GM12872 (cell line): ENCODE data around the gene MAP2K2.

ENCODE experiments used
- CTCF ChIP-seq: IDR thresholded peaks from 3 replicates; pipeline ENCODE4 v1.5.1; 2011; ENCODE audit warnings: low read depth, mild to moderate bottlenecking, low read length, moderate library complexity; ENCODE audit not compliant: insufficient read depth

Gene MAP2K2

GRCh38 chr19:4094291-4094690 lies 29.6 kb downstream of the MAP2K2 start:
- no peak for TF ChIP-seq CTCF

- TF ChIP-seq CTCF, result no peak
These were observed 30.2 kb downstream of the MAP2K2 start for GRCh38 chr19:4093643-4094175.

DNA sequence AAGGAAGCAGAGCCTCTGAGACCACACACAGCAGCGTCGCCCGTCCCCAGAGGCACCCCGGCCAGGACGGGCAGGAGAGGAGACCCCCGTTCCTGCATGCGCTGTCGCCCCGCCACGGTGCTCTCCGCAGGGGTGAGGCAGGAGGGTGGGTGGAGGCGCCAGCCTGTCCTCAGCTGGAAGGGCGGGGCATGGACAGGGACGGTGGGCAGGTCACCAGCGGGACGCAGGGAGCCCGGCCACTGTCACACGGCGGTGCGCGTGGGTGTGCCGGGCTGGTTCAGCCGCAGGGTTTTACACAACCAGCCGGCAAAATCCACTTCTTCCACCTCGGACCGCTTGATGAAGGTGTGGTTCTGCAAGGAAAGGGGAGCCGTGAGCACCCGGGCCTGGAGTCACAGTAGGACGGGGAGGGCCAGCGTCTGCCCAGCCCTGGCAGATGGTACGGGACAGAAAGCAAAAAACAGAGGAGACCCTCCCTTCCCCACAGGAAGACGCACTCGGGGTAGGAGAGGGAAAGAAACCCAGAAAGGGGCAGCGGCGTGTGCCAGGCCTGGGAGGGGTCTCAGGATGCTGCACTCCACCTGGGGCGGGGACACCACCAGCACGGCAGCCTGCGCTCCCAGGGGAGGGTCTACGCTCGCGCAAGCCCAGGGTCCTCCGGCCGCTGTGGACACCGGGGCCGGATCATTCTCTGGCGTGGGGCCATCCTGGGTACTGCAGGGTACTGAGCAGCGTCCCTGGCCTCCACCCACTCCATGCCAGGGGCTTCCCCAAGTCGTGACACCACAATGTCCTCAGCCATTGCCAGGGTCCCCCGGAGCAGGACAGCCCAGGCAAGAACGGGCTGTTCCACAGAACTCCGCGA lies 33.3 kb downstream of the MAP2K2 start:
- TF ChIP-seq CTCF, result no peak

DNA sequence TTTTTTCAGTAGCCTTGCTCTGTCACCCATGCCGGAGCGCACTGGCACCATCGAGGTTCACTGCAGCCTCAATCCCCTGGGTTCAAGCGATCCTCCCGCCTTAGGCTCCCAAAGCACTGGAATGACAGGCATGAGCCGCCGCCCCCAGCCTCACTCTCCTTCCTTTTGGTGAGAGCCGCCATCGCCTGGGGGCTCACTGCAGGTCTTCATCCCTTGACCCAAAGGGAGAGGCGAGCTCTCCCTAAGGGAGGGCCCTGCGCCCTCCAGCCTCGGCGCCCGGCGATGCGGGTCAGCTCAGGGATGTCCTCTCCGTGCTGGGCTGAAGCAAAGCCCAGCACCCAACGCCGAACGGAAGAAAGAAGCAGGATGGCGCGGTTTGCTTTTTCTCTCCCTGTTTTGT lies 34.0 kb downstream of the MAP2K2 start:
- TF ChIP-seq CTCF, result no peak

DNA sequence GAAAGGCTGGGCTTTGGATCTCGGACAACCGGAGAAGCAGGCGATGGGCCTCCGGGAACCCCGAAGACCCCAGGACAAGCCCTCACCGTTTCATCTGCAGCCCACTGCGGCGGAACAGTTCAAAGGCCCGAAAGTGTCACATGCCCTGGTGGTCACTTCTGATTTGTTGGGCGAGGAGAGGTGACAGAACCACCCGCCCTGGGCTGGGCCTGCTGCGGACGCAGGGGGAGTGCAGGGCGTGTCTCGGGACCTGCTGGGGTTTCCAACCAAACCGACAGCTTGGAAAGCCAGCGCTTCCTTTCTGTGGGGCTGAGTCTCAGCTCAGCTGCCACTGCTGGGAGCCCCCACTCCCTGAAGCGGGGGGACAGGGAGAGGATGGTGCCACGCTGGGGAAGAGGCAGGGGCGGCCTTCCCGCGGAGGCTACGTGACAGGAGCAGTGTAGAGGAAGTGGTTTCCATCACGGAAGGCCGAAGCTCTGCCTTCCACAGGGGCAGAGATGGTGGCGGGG lies 34.5 kb downstream of the MAP2K2 start:
- no peak for TF ChIP-seq CTCF

- TF ChIP-seq CTCF, result no peak
These were observed 34.9 kb downstream of the MAP2K2 start for GRCh38 chr19:4088975-4089374.

- TF ChIP-seq CTCF, result no peak
These were observed 35.9 kb downstream of the MAP2K2 start for GRCh38 chr19:4087787-4088679.
